H1 (cell line): Measurements from ENCODE around the gene GAK. TPM values are rescaled to one million over a fixed set of nuclear protein-coding genes. Genes with fewer than 3 reads are reported as not detected.

Experiments used
- RAD21 ChIP-seq, 2 experiments: IDR thresholded peaks in 1 of 2; conservative IDR thresholded peaks in 1 of 2; 2 replicates each; pipeline ENCODE4 v1.6.1; 2011; ENCODE audit warnings: low read depth in 2 of 2, low read length in 2 of 2, improper control_type of control experiment in 1 of 2, inconsistent platforms in 1 of 2, mild to moderate bottlenecking in 1 of 2, moderate library complexity in 1 of 2
- polyA plus RNA-seq, 7 experiments: library from polyadenylated mRNA; depleted of rRNA in 3 of 7; stranded (reverse) in 5 of 7; unstranded in 2 of 7; fragments of >200 nt in 5 of 7; fragments of 200-250 nt in 2 of 7; gene quantifications; 1 replicate in 5 of 7; 2 replicates in 1 of 7; 4 replicates in 1 of 7; pipeline versions ENCODE4 v1.2.1 to v1.2.3, GENCODE V29; 2011 to 2013; ENCODE audit warnings: missing spikeins in 2 of 7, mixed read lengths in 2 of 7
- total RNA-seq: library from RNA; stranded (reverse); fragmentation: NEBNext Ultra II Directional; extraction: Animal tissue kit (Norgen Biotek cat#: 25700); gene quantifications from 2 replicates; pipeline ENCODE4 v1.2.1, GENCODE V29; 2021

GAK gene
- total and polyA plus RNA-seq, 2 of the 8 experiments (the other 6 are each of a cell fraction or from before 2014, with no cell fraction given), result 31.5 to 70.8 TPM

DNA sequence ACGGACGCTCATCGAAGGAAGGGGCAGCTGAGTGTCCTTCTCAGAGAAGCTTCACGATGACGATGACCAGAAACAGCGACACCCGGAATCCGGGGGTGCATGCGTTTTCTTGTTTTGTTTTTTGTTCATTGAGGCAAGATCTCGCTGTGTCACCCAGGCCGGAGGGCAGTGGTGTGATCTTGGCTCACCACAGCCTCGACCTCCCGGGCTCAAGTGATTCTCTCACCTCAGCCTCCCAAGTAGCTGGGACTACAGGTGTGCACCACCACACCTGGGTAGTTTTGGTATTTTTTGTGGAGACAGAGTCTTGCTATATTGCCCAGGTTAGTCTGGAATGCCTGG is 21.4 kb upstream of the GAK start (continued):
- no peak for TF ChIP-seq RAD21 (IDR thresholded peaks at IDR 0.05 in 1 of 2, conservative IDR thresholded peaks at IDR 0.05 in 1 of 2; ENCODE audit: low read depth in 2 of 2, low read length in 2 of 2)
